ENCODE results near the gene MRGPRX2.

Gene MRGPRX2

DNA sequence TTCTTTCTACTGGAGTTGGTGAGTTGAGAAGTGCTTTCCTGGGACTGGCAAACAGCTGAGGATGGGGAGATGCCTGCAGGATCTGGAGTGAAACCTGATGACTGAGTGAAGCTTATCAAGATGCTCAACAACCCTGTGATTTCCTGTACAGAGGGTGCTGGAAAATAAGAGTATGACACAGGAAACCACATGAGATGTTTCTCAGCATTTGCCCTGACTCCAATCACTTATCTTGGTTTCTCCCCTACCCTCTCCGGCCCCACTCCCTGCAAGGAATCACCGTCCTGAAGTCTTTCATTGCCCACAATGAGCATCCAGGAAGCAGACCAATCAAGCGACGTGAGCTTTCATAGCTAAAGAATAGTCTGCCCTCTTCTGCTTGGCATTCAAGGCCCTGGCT, at the start of gene MRGPRX2:
Gene MRGPRX2, minus strand, starts transcription at position 89 of the 400 bp plus-strand sequence. CDS start 4,315 bp downstream, outside the sequence.
- FAIRE-seq, result no peak
- no peak for DNase-seq (ENCODE audit: extremely low spot score, insufficient read length, low read depth)

- DNase-seq (ENCODE audit: extremely low spot score, insufficient read length, low read depth), result no peak
- no peak for FAIRE-seq
Observed at GRCh38 chr11:19110295-19110694, 49.8 kb upstream of the MRGPRX2 start.

DNA sequence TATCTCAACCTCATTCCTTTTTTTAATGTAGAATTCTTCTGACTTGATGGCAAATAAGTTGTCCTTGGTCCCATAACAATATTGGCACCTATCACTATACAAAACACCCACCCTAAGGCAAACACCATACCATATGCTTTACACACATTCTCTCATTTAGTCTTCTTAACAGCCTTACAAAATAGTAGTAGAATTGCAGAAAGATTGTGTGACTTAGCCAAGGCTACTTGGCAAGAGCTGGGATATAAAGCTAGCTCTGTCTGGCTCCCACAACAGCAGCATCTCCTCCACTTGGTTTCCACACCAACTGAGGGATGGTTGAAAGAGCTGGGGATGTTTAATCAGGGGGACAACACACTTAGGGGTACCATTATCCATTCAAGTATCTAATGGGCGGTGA, 46.6 kb upstream of the MRGPRX2 start:
- FAIRE-seq (no peak), DNase-seq (ENCODE audit: extremely low spot score, insufficient read length, low read depth) (no peak)

- FAIRE-seq, result no peak
- DNase-seq (ENCODE audit: extremely low spot score, insufficient read length, low read depth), result no peak
Observed at GRCh38 chr11:19105011-19105410, 44.5 kb upstream of the MRGPRX2 start.

- FAIRE-seq (no peak), DNase-seq (ENCODE audit: extremely low spot score, insufficient read length, low read depth) (no peak)
Observed at GRCh38 chr11:19102521-19102900, 42.0 kb upstream of the MRGPRX2 start.

- DNase-seq (ENCODE audit: extremely low spot score, insufficient read length, low read depth), result no peak
- FAIRE-seq, result no peak
Observed at GRCh38 chr11:19101796-19102520, 41.4 kb upstream of the MRGPRX2 start.

GRCh38 chr11:19100885-19101284, 40.4 kb upstream of the MRGPRX2 start:
- FAIRE-seq (no peak), DNase-seq (ENCODE audit: extremely low spot score, insufficient read length, low read depth) (no peak)

DNA sequence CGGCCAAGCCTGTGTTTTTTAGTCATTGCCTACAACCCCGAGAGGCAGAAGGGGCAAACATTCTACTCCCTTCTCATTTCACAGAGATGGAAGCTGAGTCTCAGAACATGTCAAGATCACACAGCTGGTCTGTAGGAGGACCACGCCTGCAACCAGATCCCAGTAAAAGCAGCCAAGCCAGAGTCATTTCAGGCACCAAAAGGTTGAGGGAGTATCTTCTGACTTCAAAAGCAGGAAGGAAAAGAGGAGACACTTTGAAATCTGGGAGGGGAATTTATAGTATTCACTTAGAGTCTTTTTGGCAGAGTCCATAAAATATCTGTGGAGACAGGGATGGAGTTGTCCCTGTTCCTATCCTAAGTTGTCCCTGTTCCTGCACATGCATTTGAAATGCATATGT, 38.6 kb upstream of the MRGPRX2 start:
- DNase-seq (ENCODE audit: extremely low spot score, insufficient read length, low read depth) (no peak), FAIRE-seq (no peak)

GRCh38 chr11:19094859-19095258, 34.3 kb upstream of the MRGPRX2 start:
- FAIRE-seq, result no peak
- DNase-seq (ENCODE audit: extremely low spot score, insufficient read length, low read depth), result no peak

DNA sequence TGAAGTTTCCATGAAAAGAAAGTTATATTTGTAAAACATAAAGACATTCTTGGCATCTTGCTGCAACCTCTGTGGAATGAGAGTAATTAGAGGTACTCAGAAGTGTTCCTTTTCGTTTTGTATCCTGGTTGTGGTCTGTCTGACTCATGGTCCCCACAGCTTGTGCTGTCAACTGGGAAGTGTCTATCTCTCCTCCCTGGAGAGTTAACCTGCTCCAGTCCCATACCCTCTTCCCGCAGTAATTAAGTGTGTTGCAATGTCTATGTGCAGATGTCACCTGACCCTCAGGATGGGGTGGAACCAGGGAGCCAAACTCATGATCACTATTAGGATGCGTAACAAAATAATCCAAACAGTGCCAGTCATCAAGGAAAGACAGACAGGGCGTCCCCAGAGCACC, 33.5 kb upstream of the MRGPRX2 start:
- DNase-seq (ENCODE audit: extremely low spot score, insufficient read length, low read depth) (no peak), FAIRE-seq (no peak)

- FAIRE-seq, result no peak
- no peak for DNase-seq (ENCODE audit: extremely low spot score, insufficient read length, low read depth)
Observed at GRCh38 chr11:19092850-19093249, 32.3 kb upstream of the MRGPRX2 start.

- DNase-seq (ENCODE audit: extremely low spot score, insufficient read length, low read depth) (no peak), FAIRE-seq (no peak)
Observed at GRCh38 chr11:19092342-19092741, 31.8 kb upstream of the MRGPRX2 start.

DNA sequence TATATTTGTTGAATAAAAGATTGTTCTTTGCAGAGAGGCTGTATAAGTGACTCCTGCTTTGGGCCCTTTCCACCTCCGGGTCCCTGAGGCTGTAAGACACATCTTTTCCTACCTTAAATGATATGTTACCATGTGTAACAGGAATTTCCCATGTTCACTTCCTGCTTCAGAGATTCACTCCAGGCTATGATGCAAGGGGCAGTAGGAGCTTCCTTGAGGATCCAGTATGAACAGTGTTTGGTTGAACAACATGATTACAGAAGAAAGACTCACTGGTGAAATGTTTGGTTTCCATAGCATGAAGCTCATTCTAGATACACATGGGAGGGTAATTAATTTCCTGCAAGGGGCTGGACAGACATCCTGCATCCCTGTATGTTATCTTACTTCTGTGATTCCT, 30.8 kb upstream of the MRGPRX2 start:
- no peak for DNase-seq (ENCODE audit: extremely low spot score, insufficient read length, low read depth)
- no peak for FAIRE-seq

- FAIRE-seq (no peak), DNase-seq (ENCODE audit: extremely low spot score, insufficient read length, low read depth) (no peak)
Observed at GRCh38 chr11:19089421-19089820, 28.9 kb upstream of the MRGPRX2 start.

DNA sequence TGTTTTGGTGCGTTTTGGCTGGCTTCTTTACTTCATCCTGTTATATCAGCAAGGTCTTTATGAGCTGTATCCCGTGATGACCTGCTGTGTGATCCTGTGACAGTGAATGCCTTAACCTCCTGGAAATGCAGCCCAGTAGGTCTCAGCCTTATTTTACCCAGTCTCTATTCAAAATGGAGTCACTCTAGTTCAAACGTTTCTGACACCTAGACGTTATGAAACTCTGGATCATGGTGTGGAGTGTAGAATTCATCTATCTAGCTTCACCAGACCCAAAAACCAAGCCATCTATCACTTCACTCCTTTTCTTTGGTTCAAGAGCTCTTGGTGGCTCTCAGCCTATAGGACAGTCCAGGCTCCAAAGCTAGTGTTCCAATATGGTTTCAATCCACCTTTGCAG, 28.3 kb upstream of the MRGPRX2 start:
- DNase-seq (ENCODE audit: extremely low spot score, insufficient read length, low read depth) (no peak), FAIRE-seq (no peak)

DNA sequence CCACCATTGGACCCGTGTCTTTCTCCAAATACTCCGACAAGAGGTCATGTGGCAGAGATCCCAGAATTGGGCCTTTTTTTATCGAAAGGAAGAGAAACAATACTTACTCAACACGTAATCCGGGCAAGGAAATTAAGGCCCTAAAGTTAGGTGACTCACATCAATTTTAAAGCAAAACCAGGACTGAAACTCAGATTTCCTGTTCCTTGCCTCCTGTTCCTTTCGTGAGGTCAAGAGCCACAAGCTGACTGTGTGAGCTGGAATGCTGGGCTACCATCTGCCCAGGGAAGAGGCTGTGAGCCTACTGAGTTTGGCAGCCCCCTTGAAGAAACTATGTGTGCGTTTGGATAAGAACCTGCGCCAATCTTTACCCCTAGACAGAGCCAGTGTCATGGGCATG, 27.1 kb upstream of the MRGPRX2 start:
- DNase-seq (ENCODE audit: extremely low spot score, insufficient read length, low read depth) (no peak), FAIRE-seq (no peak)

DNA sequence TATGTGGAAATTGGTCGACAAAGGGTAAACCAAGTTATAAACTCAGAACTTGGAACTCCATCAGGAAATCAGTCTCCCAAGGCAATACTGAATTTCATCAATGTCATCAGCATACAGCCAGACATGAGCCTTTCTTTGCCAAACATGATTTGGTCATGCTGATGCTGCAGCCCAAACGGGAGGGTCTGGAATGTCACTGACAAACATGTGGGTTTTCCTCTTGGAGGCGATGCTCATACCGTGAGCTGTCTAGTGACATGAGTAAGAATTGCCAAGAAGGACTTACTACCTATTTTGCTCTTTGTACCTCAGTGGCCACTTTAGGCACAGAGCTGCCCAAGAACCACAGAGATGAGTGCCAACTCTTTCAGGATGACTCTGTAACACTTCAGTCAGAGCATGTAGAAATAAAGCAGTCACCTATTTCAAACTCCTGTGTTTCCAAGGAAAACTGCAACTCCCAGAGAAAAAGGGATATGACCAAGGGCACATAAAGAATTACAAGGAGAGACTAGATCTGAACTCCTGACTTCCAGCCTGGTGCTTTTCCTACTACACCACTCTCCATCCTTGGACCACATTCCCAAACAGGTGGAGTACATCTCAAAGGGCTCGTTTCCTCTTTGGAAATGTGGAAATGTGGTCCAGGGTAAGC, 24.3 kb upstream of the MRGPRX2 start:
- no peak for FAIRE-seq
- no peak for DNase-seq (ENCODE audit: extremely low spot score, insufficient read length, low read depth)

DNA sequence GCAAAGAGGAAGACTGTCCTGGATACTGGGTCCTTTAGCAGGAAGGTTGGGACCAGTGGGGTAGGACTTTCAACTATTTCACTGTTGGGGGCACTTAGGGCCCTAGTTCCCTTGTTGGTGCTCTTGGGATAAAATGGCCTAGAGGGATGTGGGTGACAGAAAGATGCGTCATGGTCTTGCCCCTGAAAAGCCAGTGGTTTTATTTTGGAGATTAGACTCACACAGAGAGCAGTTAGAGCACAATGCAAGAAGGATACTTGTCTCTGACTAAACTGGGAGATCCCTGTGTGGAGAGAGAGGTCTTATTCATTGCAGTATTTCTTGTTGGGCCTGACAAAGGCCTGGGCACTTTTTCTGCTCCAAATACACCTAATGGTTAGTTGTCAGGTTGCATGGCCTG, 22.6 kb upstream of the MRGPRX2 start:
- DNase-seq (ENCODE audit: extremely low spot score, insufficient read length, low read depth) (no peak), FAIRE-seq (no peak)

DNA sequence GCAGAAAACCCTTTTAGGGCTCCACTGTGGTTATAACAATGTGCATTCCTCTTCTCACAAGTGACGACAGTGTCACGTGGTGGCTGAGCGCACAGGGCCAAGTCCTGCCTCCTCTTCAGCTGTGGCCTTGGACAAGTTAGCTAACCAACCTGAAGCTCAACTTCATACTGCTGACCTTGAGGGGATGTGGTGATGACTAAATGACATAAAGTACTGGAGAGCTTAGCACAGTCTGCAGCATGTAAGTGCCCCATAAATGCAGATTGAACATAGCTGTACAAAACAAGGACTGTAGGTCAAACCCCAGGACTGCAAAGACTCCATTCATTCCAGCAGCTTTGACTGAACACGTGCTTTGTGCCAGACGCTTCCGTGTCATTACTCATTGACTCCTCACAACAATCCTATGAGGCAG, 20.1 kb upstream of the MRGPRX2 start:
- DNase-seq (ENCODE audit: extremely low spot score, insufficient read length, low read depth) (no peak), FAIRE-seq (no peak)

DNA sequence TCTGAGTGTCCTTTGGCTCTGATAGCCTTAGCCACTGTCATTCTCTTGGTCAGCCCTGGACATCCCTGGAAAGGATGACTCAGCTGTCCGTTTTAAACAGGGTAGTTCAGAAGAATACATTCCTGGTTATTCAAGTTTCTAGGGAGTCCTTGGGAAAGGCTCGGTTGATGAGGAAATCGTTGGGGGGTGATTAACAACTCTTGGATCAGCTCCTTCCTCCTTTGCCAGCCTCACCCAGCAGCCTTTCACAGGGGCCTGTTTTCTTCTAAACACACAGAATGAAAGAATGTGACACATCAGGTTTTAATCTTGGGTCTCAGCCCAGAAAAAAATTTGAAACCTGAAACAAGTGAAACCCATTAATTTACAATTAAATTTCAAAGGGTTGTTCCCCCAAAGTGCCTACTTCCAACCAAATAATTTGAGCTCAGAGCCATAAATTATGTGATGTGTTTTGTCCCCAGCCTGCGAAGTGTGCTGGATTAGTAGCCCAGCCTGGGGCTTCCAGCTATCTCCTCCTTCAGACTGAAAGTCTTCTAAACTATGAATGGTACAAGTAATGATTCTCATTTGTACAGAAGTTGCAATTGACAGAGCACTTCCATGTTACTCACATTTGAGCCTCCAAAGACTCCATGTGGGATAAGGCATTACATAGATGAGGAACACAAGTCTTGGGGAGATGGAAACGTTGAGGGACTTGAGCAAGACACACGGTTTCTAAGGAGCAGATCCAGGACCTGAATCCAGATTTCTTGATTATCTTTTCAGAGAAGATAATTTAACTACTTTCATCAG, 19.3 kb upstream of the MRGPRX2 start:
- DNase-seq (ENCODE audit: extremely low spot score, insufficient read length, low read depth), result no peak
- no peak for FAIRE-seq

DNA sequence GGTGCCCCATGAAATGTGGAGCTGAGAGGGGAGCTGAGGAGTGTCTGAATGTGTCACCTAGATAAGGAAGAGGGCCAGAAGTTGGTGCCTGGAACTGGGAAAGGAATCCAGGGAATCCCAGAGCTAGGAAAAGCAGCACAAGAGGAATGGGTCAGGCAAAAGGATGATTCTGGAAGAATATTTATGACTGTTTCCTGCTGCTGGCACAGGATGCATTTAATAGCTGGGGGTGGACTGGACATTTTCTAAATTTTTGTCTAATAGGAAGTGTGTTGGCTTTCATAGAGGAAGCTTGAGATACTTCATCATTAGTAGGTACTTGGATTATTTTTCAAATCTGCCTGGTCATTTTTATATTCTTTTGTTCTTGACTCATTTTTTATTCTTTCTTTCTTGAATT, 17.4 kb upstream of the MRGPRX2 start:
- DNase-seq (ENCODE audit: extremely low spot score, insufficient read length, low read depth), result no peak
- no peak for FAIRE-seq
